IMR-90 (cell line): ENCODE data around the gene MARVELD2. TPM values are rescaled to one million over a fixed set of nuclear protein-coding genes. Genes with fewer than 3 reads are reported as not detected.

ENCODE experiments used
- ATAC-seq: fragments of 200-7000 bp; cut with Tn5 transposase; 2 replicates; pipeline ENCODE4 v1.9.1; 2020; ENCODE audit warnings: low read depth, mild to moderate bottlenecking, moderate library complexity
- BruUV-seq: library from RNA; stranded (reverse); fragments of 400-500 nt; replicated peaks from 2 replicates; lab custom pipeline; 2021; lab: Mats Ljungman, UMichigan
- CTCF ChIA-PET: fragments of 300-600 bp; formaldehyde crosslinking; extraction: SDS; loops from one replicate; lab custom pipeline; 2021; ENCODE audit warnings: antibody characterized with exemption; lab: Yijun Ruan, JAX
- POLR2A ChIA-PET: fragments of 300-600 bp; sonication (Branson Sonifier 250); formaldehyde crosslinking; loops from one replicate; lab custom pipeline; 2022; ENCODE audit warnings: antibody characterized with exemption; ENCODE audit not compliant: unreplicated experiment; lab: Charles Lee
- DNase-seq: peaks from one replicate; pipeline ENCODE4 v3.0.0; 2013
- H2AFZ ChIP-seq: replicated peaks from 2 replicates; pipeline ENCODE3; 2013; ENCODE audit warnings: low read length, mild to moderate bottlenecking; ENCODE audit not compliant: poor library complexity
- H2AK5ac ChIP-seq: 2 replicates; pipeline ENCODE4 v1.6.1; 2013; ENCODE audit warnings: low read depth, low read length, inconsistent platforms
- H2AK9ac ChIP-seq: replicated peaks from 2 replicates; pipeline ENCODE3; 2013; ENCODE audit warnings: mild to moderate bottlenecking, low read depth, low read length, moderate library complexity; ENCODE audit not compliant: poor library complexity
- H2BK120ac ChIP-seq: 2 replicates; pipeline ENCODE4 v1.6.1; 2013; ENCODE audit warnings: low read depth, low read length, inconsistent platforms
- H2BK15ac ChIP-seq: 3 replicates; pipeline ENCODE4 v1.6.1; 2013; ENCODE audit warnings: low read depth, low read length, inconsistent platforms
- H2BK20ac ChIP-seq: 2 replicates; pipeline ENCODE4 v1.6.1; 2013; ENCODE audit warnings: low read depth, mild to moderate bottlenecking, inconsistent platforms, low read length, moderate library complexity
- H2BK5ac ChIP-seq: 2 replicates; pipeline ENCODE4 v1.6.1; 2013; ENCODE audit warnings: mild to moderate bottlenecking, low read depth, low read length, inconsistent platforms; ENCODE audit not compliant: poor library complexity, severe bottlenecking
- H3K14ac ChIP-seq: replicated peaks from 2 replicates; pipeline ENCODE4 v1.6.1; 2013; ENCODE audit warnings: low read depth, low read length, inconsistent platforms
- H3K18ac ChIP-seq: 2 replicates; pipeline ENCODE4 v1.6.1; 2013; ENCODE audit warnings: low read depth, low read length, control low read depth
- H3K23ac ChIP-seq: 2 replicates; pipeline ENCODE4 v1.6.1; 2013; ENCODE audit warnings: low read depth, low read length, inconsistent platforms
- H3K27ac ChIP-seq: 2 replicates; pipeline ENCODE4 v1.5.1; 2013; ENCODE audit warnings: mild to moderate bottlenecking, control low read depth, low read length; ENCODE audit not compliant: insufficient read depth
- H3K27me3 ChIP-seq: 2 replicates; pipeline ENCODE4 v1.6.1; 2013; ENCODE audit warnings: low read length; ENCODE audit not compliant: control insufficient read depth, insufficient read depth
- H3K36me3 ChIP-seq: 2 replicates; pipeline ENCODE4 v1.6.1; 2013; ENCODE audit warnings: low read length, mixed read lengths; ENCODE audit not compliant: control insufficient read depth, insufficient read depth
- H3K4ac ChIP-seq: 2 replicates; pipeline ENCODE4 v1.6.1; 2013; ENCODE audit warnings: low read depth, low read length, inconsistent platforms
- H3K4me1 ChIP-seq: 2 replicates; pipeline ENCODE4 v1.6.1; 2013; ENCODE audit warnings: low read length, mixed read lengths; ENCODE audit not compliant: control insufficient read depth, insufficient read depth
- H3K4me2 ChIP-seq: 2 replicates; pipeline ENCODE4 v1.6.1; 2013; ENCODE audit warnings: low read depth, mild to moderate bottlenecking, control low read depth, low read length, moderate library complexity
- H3K4me3 ChIP-seq: 2 replicates; pipeline ENCODE4 v1.5.1; 2013; ENCODE audit warnings: low read depth, mild to moderate bottlenecking, control low read depth, low read length, moderate library complexity; ENCODE audit not compliant: insufficient read depth
- H3K56ac ChIP-seq: 2 replicates; pipeline ENCODE4 v1.6.1; 2013; ENCODE audit warnings: low read length, inconsistent platforms; ENCODE audit not compliant: insufficient read depth; ENCODE audit errors: extremely low read depth
- H3K79me1 ChIP-seq, 2 experiments: 2 replicates each; pipeline ENCODE4 v1.6.1; 2013; ENCODE audit warnings: low read length in 2 of 2, inconsistent platforms in 1 of 2, low read depth in 1 of 2
- H3K9ac ChIP-seq: 2 replicates; pipeline ENCODE4 v1.6.1; 2013; ENCODE audit warnings: low read depth, low read length, control low read depth
- H3K9me1 ChIP-seq: 2 replicates; pipeline ENCODE4 v1.6.1; 2013; ENCODE audit warnings: low read length, inconsistent platforms; ENCODE audit not compliant: insufficient read depth
- H3K9me3 ChIP-seq: 2 replicates; pipeline ENCODE4 v1.6.1; 2013; ENCODE audit warnings: low read length; ENCODE audit not compliant: control insufficient read depth, insufficient read depth
- H4K20me1 ChIP-seq: 2 replicates; pipeline ENCODE4 v1.6.1; 2013; ENCODE audit warnings: low read length, inconsistent platforms; ENCODE audit not compliant: insufficient read depth
- H4K5ac ChIP-seq: 2 replicates; pipeline ENCODE4 v1.6.1; 2013; ENCODE audit warnings: mild to moderate bottlenecking, low read depth, low read length, control low read depth
- H4K8ac ChIP-seq, 2 experiments: 2 replicates each; pipeline ENCODE4 v1.6.1; 2013; ENCODE audit warnings: low read depth in 2 of 2, low read length in 2 of 2, control low read depth in 1 of 2, inconsistent platforms in 1 of 2
- H4K91ac ChIP-seq: 2 replicates; pipeline ENCODE4 v1.6.1; 2013; ENCODE audit warnings: low read depth, low read length, inconsistent platforms; ENCODE audit not compliant: insufficient read depth
- BHLHE40 ChIP-seq: fragments of 150-350 bp; IDR thresholded peaks from 2 replicates; pipeline ENCODE4 v1.6.1; 2016; ENCODE audit warnings: mild to moderate bottlenecking, low read depth, low read length
- CEBPB ChIP-seq: IDR thresholded peaks from 2 replicates; pipeline ENCODE4 v1.6.1; 2012; ENCODE audit warnings: low read depth, low read length, improper control_type of control experiment
- CHD1 ChIP-seq: IDR thresholded peaks from 2 replicates; pipeline ENCODE4 v1.6.1; 2012; ENCODE audit warnings: low read depth, low read length, improper control_type of control experiment
- CTCF ChIP-seq: conservative IDR thresholded peaks from 2 replicates; pipeline ENCODE4 v1.5.1; 2012; ENCODE audit warnings: mild to moderate bottlenecking, low read depth, low read length, improper control_type of control experiment
- ELK1 ChIP-seq: fragments of 150-350 bp; IDR thresholded peaks from 2 replicates; pipeline ENCODE4 v1.6.1; 2016; ENCODE audit warnings: low read depth, mild to moderate bottlenecking, low read length, moderate library complexity, borderline replicate concordance
- MAZ ChIP-seq: IDR thresholded peaks from 2 replicates; pipeline ENCODE4 v1.6.1; 2012; ENCODE audit warnings: low read depth, mild to moderate bottlenecking, low read length, improper control_type of control experiment, moderate library complexity, borderline replicate concordance
- MXI1 ChIP-seq: IDR thresholded peaks from 2 replicates; pipeline ENCODE4 v1.6.1; 2012; ENCODE audit warnings: low read depth, mild to moderate bottlenecking, low read length, moderate library complexity, borderline replicate concordance
- NFE2L2 ChIP-seq: fragments of 150-350 bp; IDR thresholded peaks from 2 replicates; pipeline ENCODE4 v1.6.1; 2016; ENCODE audit warnings: low read depth, mild to moderate bottlenecking, low read length
- RAD21 ChIP-seq: IDR thresholded peaks from 2 replicates; pipeline ENCODE4 v1.6.1; 2012; ENCODE audit warnings: low read length, improper control_type of control experiment
- RCOR1 ChIP-seq: IDR thresholded peaks from 2 replicates; pipeline ENCODE4 v1.6.1; 2012; ENCODE audit warnings: mild to moderate bottlenecking, low read length, improper control_type of control experiment; ENCODE audit not compliant: insufficient replicate concordance
- SMC3 ChIP-seq: fragments of 150-350 bp; IDR thresholded peaks from 2 replicates; pipeline ENCODE4 v1.6.1; 2016; ENCODE audit warnings: low read depth, mild to moderate bottlenecking, antibody characterized with exemption, low read length, moderate library complexity
- USF2 ChIP-seq: fragments of 150-350 bp; IDR thresholded peaks from 2 replicates; pipeline ENCODE4 v1.6.1; 2017; ENCODE audit warnings: mild to moderate bottlenecking, antibody characterized with exemption, low read length, low read depth
- WGBS, 2 experiments: methylation state at CpG; one replicate each; pipeline versions ENCODE4 v1.1.5 to v1.1.7; 2013; ENCODE audit warnings: missing lambda C conversion rate in 2 of 2; ENCODE audit not compliant: insufficient read length in 1 of 2; ENCODE audit errors: extremely low coverage in 2 of 2; 5-methylcytosine and 5-hydroxymethylcytosine counted together
- dilution Hi-C: fragments of 300-500 bp; cut with HindIII; formaldehyde crosslinking; loops from one replicate; pipeline ENCODE4 v1.14.3; 2018; ENCODE audit warnings: low sequenced_read_pairs; ENCODE audit not compliant: unreplicated experiment
- in situ Hi-C: fragments of 300-500 bp; cut with MboI; formaldehyde crosslinking; loops from 3 replicates; pipeline ENCODE4 v1.14.3; 2019; ENCODE audit warnings: low sequenced_read_pairs, inconsistent platforms, mixed read lengths
- intact Hi-C: fragments of 100-400 bp; cut with micrococcal nuclease; formaldehyde crosslinking; loops from 2 replicates; pipeline ENCODE4 v1.10.0; 2022
- polyA plus RNA-seq, 3 experiments: library from polyadenylated mRNA; depleted of rRNA; stranded (reverse); fragments of >200 nt; gene quantifications; 2 replicates each; pipeline ENCODE4 v1.2.3, GENCODE V29; 2012; ENCODE audit warnings: low replicate concordance in 1 of 3
- total RNA-seq: library from RNA; depleted of rRNA; stranded (reverse); fragments of >200 nt; gene quantifications from 2 replicates; pipeline ENCODE4 v1.2.3, GENCODE V29; 2012

MARVELD2 gene
- total and polyA plus RNA-seq, 2 of the 4 experiments (the other 2 are of a cell fraction): 0.51 to 0.54 TPM

GRCh38 chr5:69467442-69468225, 52.7 kb downstream of the MARVELD2 start (continued):
- TF ChIP-seq RCOR1: no peak

- Histone ChIP-seq H3K23ac (no peak overlapping the region), H3K4ac (no peak overlapping the region), H3K4me2 (no peak overlapping the region), H3K9ac (no peak overlapping the region), H4K20me1 (no peaks in the 10 kb centered on the region), H3K4me1 (no peaks in the 10 kb centered on the region), H4K5ac (no peak overlapping the region), H3K27me3 (no peaks in the 10 kb centered on the region; the same call in 1 of the 2 replicates), H3K9me1 (no peaks in the 10 kb centered on the region), H2BK120ac (no peak overlapping the region), H3K18ac (no peak overlapping the region), H3K14ac (no peak overlapping the region), H2AK5ac (no peak overlapping the region), H2BK20ac (no peak overlapping the region), H2BK5ac (no peak overlapping the region), H4K8ac (no peak overlapping the region), H3K27ac (no peak overlapping the region), H3K36me3 (no peaks in the 10 kb centered on the region), H3K9me3 (no peaks in the 10 kb centered on the region), H4K91ac (no peak overlapping the region), H2AK9ac (no peak overlapping the region), H3K79me1 (no peaks in the 10 kb centered on the region), H2AFZ (no peak overlapping the region), H3K4me3 (no peak overlapping the region), H2BK15ac (no peak overlapping the region), H3K56ac (no peak overlapping the region)
- in situ Hi-C loops: no loop called here
- intact Hi-C loops: no loop called here
- dilution Hi-C loops: no loop called here
- no TSS peak for BruUV-seq
- ATAC-seq: no peak
- DNase-seq: no peak
- no CpG with 5 or more reads among the region's 1 CpG for WGBS, 2 experiments
- CTCF ChIA-PET: interaction anchor here (1.9 kb wide), 1 partner anchor 9 kb away, joined by 6 read pairs; no protein-coding TSS in a partner anchor
- POLR2A ChIA-PET: no interaction called here
- TF ChIP-seq MAZ (no peak), RAD21 (no peak), SMC3 (no peak), ELK1 (no peak), MXI1 (no peak), USF2 (no peak), RCOR1 (no peak), CTCF (no peak), NFE2L2 (no peak), CHD1 (no peak), CEBPB (no peak), BHLHE40 (no peak)
Observed at GRCh38 chr5:69468631-69469030, 53.7 kb downstream of the MARVELD2 start.
